Measurements from ENCODE around the gene DMWD. TPM values are rescaled to one million over a fixed set of nuclear protein-coding genes. Genes with fewer than 3 reads are reported as not detected.
A peak's percentile ranks its signal among the peaks of the same experiment; 100 is the strongest.

DMWD gene
- total RNA-seq, 2 experiments from 2014 or later = 43.1 to 45.8 TPM

- ChIA-PET POLR2A (interaction anchor here (0.6 kb wide), 1 partner anchor 128 kb away, joined by 3 read pairs; no protein-coding TSS in a partner anchor), CTCF (interaction anchor here (0.9 to 3.0 kb wide), 3 partner anchors 15 to 26 kb away, joined by 3 to 22 read pairs (median 3); no protein-coding TSS in a partner anchor)
- DNase-seq = no peak
- H3K9me3 Mint-ChIP-seq = no peaks in the 10 kb centered on the region
- intact Hi-C loops (cut with micrococcal nuclease) = no loop called here
- peaks cover 14% of the 10 kb centered on the region for H3K36me3 Mint-ChIP-seq
- no peak overlapping the region for H3K27ac Mint-ChIP-seq
- no peaks in the 10 kb centered on the region for H3K27me3 Mint-ChIP-seq
- H3K4me1 Mint-ChIP-seq (ENCODE audit: low read depth) = peaks cover 6% of the 10 kb centered on the region
- H3K4me3 Mint-ChIP-seq = no peak overlapping the region
Observed at GRCh38 chr19:45773384-45773783, 19.3 kb downstream of the DMWD start.

GRCh38 chr19:45772912-45773311 lies 19.7 kb downstream of the DMWD start:
- Mint-ChIP-seq H3K27ac (no peak overlapping the region), H3K36me3 (peaks cover 13% of the 10 kb centered on the region)
- POLR2A ChIA-PET = interaction anchor here (1.4 kb wide), 1 partner anchor 20 kb away, joined by 3 read pairs; the partner anchor contains the start of gene DMWD

GRCh38 chr19:45772130-45772840 lies 20.4 kb downstream of the DMWD start:
- H3K27me3 Mint-ChIP-seq = peaks cover 2% of the 10 kb centered on the region

More at GRCh38 chr19:45772912-45773311, 19.7 kb downstream of the DMWD start:
- DNase-seq = no peak
- Mint-ChIP-seq H3K4me3 (no peak overlapping the region), H3K27me3 (no peaks in the 10 kb centered on the region), H3K9me3 (no peaks in the 10 kb centered on the region), H3K4me1 (ENCODE audit: low read depth) (peaks cover 5% of the 10 kb centered on the region)
- intact Hi-C loops (cut with micrococcal nuclease) = no loop called here
- CTCF ChIA-PET = interaction anchor here (0.9 to 3.0 kb wide), 3 partner anchors 14 to 27 kb away, joined by 3 to 22 read pairs (median 3); no protein-coding TSS in a partner anchor

GRCh38 chr19:45771311-45771933 lies 21.2 kb downstream of the DMWD start:
- H3K9me3 Mint-ChIP-seq = no peaks in the 10 kb centered on the region
- ChIA-PET POLR2A (interaction anchor here (1.4 kb wide), 1 partner anchor 21 kb away, joined by 3 read pairs; the partner anchor contains the start of gene DMWD), CTCF (interaction anchor here (0.6 to 6.5 kb wide), 6 partner anchors 8 to 114 kb away, joined by 3 to 121 read pairs (median 29); no protein-coding TSS in a partner anchor)
- H3K4me1 Mint-ChIP-seq (ENCODE audit: low read depth) = peaks cover 10% of the 10 kb centered on the region
- H3K4me3 Mint-ChIP-seq = peak overlapping the region; percentile 31
- H3K36me3 Mint-ChIP-seq = peaks cover 3% of the 10 kb centered on the region
- H3K27me3 Mint-ChIP-seq = peaks cover 4% of the 10 kb centered on the region
- no peak overlapping the region for H3K27ac Mint-ChIP-seq
- intact Hi-C loops (cut with micrococcal nuclease) = no loop called here
- no peak for DNase-seq

More at GRCh38 chr19:45772130-45772840, 20.4 kb downstream of the DMWD start:
- no peak overlapping the region for H3K27ac Mint-ChIP-seq
- peaks cover 9% of the 10 kb centered on the region for H3K36me3 Mint-ChIP-seq
- H3K4me1 Mint-ChIP-seq (ENCODE audit: low read depth) = peaks cover 9% of the 10 kb centered on the region
- no peak overlapping the region for H3K4me3 Mint-ChIP-seq
- CTCF ChIA-PET = interaction anchor here (3.0 to 6.5 kb wide), 2 partner anchors 27 to 28 kb away, joined by 22 to 121 read pairs; no protein-coding TSS in a partner anchor
- DNase-seq = no peak
- POLR2A ChIA-PET = interaction anchor here (1.4 kb wide), 1 partner anchor 20 kb away, joined by 3 read pairs; the partner anchor contains the start of gene DMWD
- no peaks in the 10 kb centered on the region for H3K9me3 Mint-ChIP-seq
- intact Hi-C loops (cut with micrococcal nuclease) = no loop called here

- peaks cover 3% of the 10 kb centered on the region for H3K36me3 Mint-ChIP-seq
- H3K27me3 Mint-ChIP-seq = peaks cover 9% of the 10 kb centered on the region
- peak; percentile 92 for DNase-seq
- peak overlapping the region; percentile 78 for H3K4me3 Mint-ChIP-seq
- H3K27ac Mint-ChIP-seq = peak overlapping the region; percentile 28
- ChIA-PET CTCF (interaction anchor here (0.6 to 6.5 kb wide), 25 partner anchors 9 to 1047 kb away, joined by 3 to 121 read pairs (median 5); partner anchors contain the start of genes DMPK, DMWD, FBXO46 and MYPOP), POLR2A (interaction anchor here (0.6 to 1.9 kb wide), 5 partner anchors 25 to 292 kb away, joined by 3 to 10 read pairs (median 4); partner anchors contain the start of genes FBXO46 and QPCTL)
- H3K9me3 Mint-ChIP-seq = no peaks in the 10 kb centered on the region
- intact Hi-C loops (cut with micrococcal nuclease) = loop anchor here (1.0 kb wide), 3 partner anchors 9 to 29 kb away; no protein-coding TSS in a partner anchor
- peaks cover 10% of the 10 kb centered on the region for H3K4me1 Mint-ChIP-seq (ENCODE audit: low read depth)
Observed at GRCh38 chr19:45770192-45771101, 22.2 kb downstream of the DMWD start.

GRCh38 chr19:45769821-45770191 lies 22.8 kb downstream of the DMWD start:
- ChIA-PET POLR2A (interaction anchor here (0.9 to 1.9 kb wide), 7 partner anchors 9 to 291 kb away, joined by 3 to 10 read pairs (median 4); partner anchors contain the start of genes FBXO46, IRF2BP1 and QPCTL), CTCF (interaction anchor here (0.6 to 6.5 kb wide), 31 partner anchors 9 to 291 kb away, joined by 3 to 121 read pairs (median 5); partner anchors contain the start of genes DMPK, DMWD, FBXO46 and IRF2BP1)
- no peak for DNase-seq
- H3K4me3 Mint-ChIP-seq = peak overlapping the region; percentile 78
- no peaks in the 10 kb centered on the region for H3K9me3 Mint-ChIP-seq
- H3K4me1 Mint-ChIP-seq (ENCODE audit: low read depth) = peaks cover 10% of the 10 kb centered on the region
- peaks cover 12% of the 10 kb centered on the region for H3K27me3 Mint-ChIP-seq
- intact Hi-C loops (cut with micrococcal nuclease) = loop anchor here (1.0 to 2.0 kb wide), 6 partner anchors 9 to 115 kb away; partner anchors contain the start of genes FBXO46 and SYMPK
- H3K27ac Mint-ChIP-seq = peak overlapping the region; percentile 18
- peaks cover 3% of the 10 kb centered on the region for H3K36me3 Mint-ChIP-seq

- peak within 1 kb of the TSS; percentile 18 for H3K27ac Mint-ChIP-seq
- intact Hi-C loops (cut with micrococcal nuclease) = loop anchor here (1.0 to 2.0 kb wide), 3 partner anchors 38 to 116 kb away; partner anchors contain the start of genes FBXO46 and SYMPK
- peaks cover 15% of the 10 kb centered on the region for H3K27me3 Mint-ChIP-seq
- peak; percentile 98 for DNase-seq
- H3K36me3 Mint-ChIP-seq = peaks cover 3% of the 10 kb centered on the region
- peaks cover 10% of the 10 kb centered on the region for H3K4me1 Mint-ChIP-seq (ENCODE audit: low read depth)
- POLR2A ChIA-PET = interaction anchor here (0.7 to 1.9 kb wide), 11 partner anchors 10 to 290 kb away, joined by 3 to 10 read pairs (median 3); partner anchors contain the start of genes DMWD, IRF2BP1 and QPCTL
- H3K9me3 Mint-ChIP-seq = no peaks in the 10 kb centered on the region
- peak within 1 kb of the TSS; percentile 78 for H3K4me3 Mint-ChIP-seq
- CTCF ChIA-PET = interaction anchor here (0.6 to 6.5 kb wide), 36 partner anchors 9 to 290 kb away, joined by 3 to 121 read pairs (median 5); partner anchors contain the start of genes DMPK, DMWD, FBXO46 and IRF2BP1
Observed at GRCh38 chr19:45768984-45769782, 23.5 kb downstream of the DMWD start, which contains the start of gene SIX5. Gene SIX5 (minus strand): TSS chr19:45769252. CDS start chr19:45768844, 408 bp downstream.

GRCh38 chr19:45768655-45768983 lies 24.0 kb downstream of the DMWD start:
- peaks cover 10% of the 10 kb centered on the region for H3K4me1 Mint-ChIP-seq (ENCODE audit: low read depth)
- H3K4me3 Mint-ChIP-seq = peak overlapping the region; percentile 78
- CTCF ChIA-PET = interaction anchor here (0.7 to 6.5 kb wide), 14 partner anchors 9 to 248 kb away, joined by 3 to 121 read pairs (median 8); partner anchors contain the start of genes DMPK, FBXO46, MYPOP and SYMPK
- POLR2A ChIA-PET = interaction anchor here (1.2 to 1.9 kb wide), 8 partner anchors 11 to 290 kb away, joined by 3 to 10 read pairs (median 4); partner anchors contain the start of genes DMWD and QPCTL
- intact Hi-C loops (cut with micrococcal nuclease) = loop anchor here (2.0 kb wide), 1 partner anchor 38 kb away; the partner anchor contains the start of gene FBXO46
- peaks cover 15% of the 10 kb centered on the region for H3K27me3 Mint-ChIP-seq
- peak; percentile 59 for DNase-seq
- H3K27ac Mint-ChIP-seq = peak overlapping the region; percentile 10
- peaks cover 3% of the 10 kb centered on the region for H3K36me3 Mint-ChIP-seq
- no peaks in the 10 kb centered on the region for H3K9me3 Mint-ChIP-seq

- Mint-ChIP-seq H3K4me1 (ENCODE audit: low read depth) (peaks cover 10% of the 10 kb centered on the region), H3K36me3 (peaks cover 3% of the 10 kb centered on the region), H3K27ac (no peak overlapping the region), H3K9me3 (no peaks in the 10 kb centered on the region), H3K27me3 (peaks cover 15% of the 10 kb centered on the region), H3K4me3 (peak overlapping the region; percentile 60)
- intact Hi-C loops (cut with micrococcal nuclease) = loop anchor here (2.0 kb wide), 1 partner anchor 37 kb away; the partner anchor contains the start of gene FBXO46
- ChIA-PET CTCF (interaction anchor here (0.8 to 6.5 kb wide), 9 partner anchors 11 to 241 kb away, joined by 3 to 121 read pairs (median 8); partner anchors contain the start of genes DMPK and FBXO46), POLR2A (interaction anchor here (1.2 to 1.8 kb wide), 6 partner anchors 11 to 126 kb away, joined by 3 to 10 read pairs (median 4); partner anchors contain the start of genes DMWD and QPCTL)
- peak; percentile 23 for DNase-seq
Observed at GRCh38 chr19:45767881-45768654, 24.6 kb downstream of the DMWD start.

All from activated CD4-positive, alpha-beta memory T cell treated with anti-CD3 and anti-CD28 coated beads for 36 hours (primary cell).